G401 (cell line): Measurements from ENCODE around the gene ZCCHC17. TPM values are rescaled to one million over a fixed set of nuclear protein-coding genes. Genes with fewer than 3 reads are reported as not detected.
"Not testable (repeated sequence)": the region's sequence is repeated elsewhere in the genome, so short reads cannot be mapped to it uniquely, and the experiment has no call there.

Experiments
- DNase-seq: peaks from one replicate; pipeline ENCODE4 v3.0.0-alpha.2; 2015; ENCODE audit warnings: low spot score
- in situ Hi-C: cut with HindIII; loops from 2 replicates; pipeline ENCODE4 v1.10.0; 2016; ENCODE audit warnings: low sequenced_read_pairs, mixed read lengths
- total RNA-seq: library from RNA; depleted of rRNA; stranded (reverse); fragments of >200 nt; shearing (Covaris generic); gene quantifications from 2 replicates; pipeline ENCODE4 v1.2.3, GENCODE V29; 2014; rRNA removed

ZCCHC17 gene
- total RNA-seq, result 70.6 and 83.8 TPM in 2 replicates

- DNase-seq, result peak; percentile 99
- in situ Hi-C loops, result no loop called here
Observed at GRCh38 chr1:31296486-31297276, at the start of gene ZCCHC17, which contains the start of gene SNRNP40. TSS of gene ZCCHC17 (plus strand) at chr1:31297032. CDS start at chr1:31310099, 13,067 bp downstream. TSS of gene SNRNP40 (minus strand) at chr1:31296788. CDS start at chr1:31296751, 37 bp downstream.

GRCh38 chr1:31248276-31248675 lies 48.6 kb upstream of the ZCCHC17 start:
- peak; percentile 41 for DNase-seq
- in situ Hi-C loops, result no loop called here

- DNase-seq, result peak; percentile 91
- in situ Hi-C loops, result no loop called here
Observed at GRCh38 chr1:31249854-31250253, 47.0 kb upstream of the ZCCHC17 start.

GRCh38 chr1:31257213-31257612 lies 39.6 kb upstream of the ZCCHC17 start:
- DNase-seq, result no peak
- in situ Hi-C loops, result no loop called here

- in situ Hi-C loops, result no loop called here
Observed at GRCh38 chr1:31258581-31258980, 38.3 kb upstream of the ZCCHC17 start.

GRCh38 chr1:31259746-31260145 lies 37.1 kb upstream of the ZCCHC17 start:
- in situ Hi-C loops, result no loop called here

More at GRCh38 chr1:31258581-31258980, 38.3 kb upstream of the ZCCHC17 start:
- DNase-seq, result no peak

GRCh38 chr1:31261916-31262315 lies 34.9 kb upstream of the ZCCHC17 start:
- in situ Hi-C loops, result no loop called here
- no peak for DNase-seq

More at GRCh38 chr1:31259746-31260145, 37.1 kb upstream of the ZCCHC17 start:
- peak; percentile 95 for DNase-seq

- in situ Hi-C loops, DNase-seq: not testable (repeated sequence)
Observed at GRCh38 chr1:31262393-31262792, 34.4 kb upstream of the ZCCHC17 start.

- in situ Hi-C loops, result no loop called here
- DNase-seq, result no peak
Observed at GRCh38 chr1:31263408-31263807, 33.4 kb upstream of the ZCCHC17 start.

- peak; percentile 94 for DNase-seq
- in situ Hi-C loops, result no loop called here
Observed at GRCh38 chr1:31264790-31265386, 31.9 kb upstream of the ZCCHC17 start.

GRCh38 chr1:31266547-31266946 lies 30.3 kb upstream of the ZCCHC17 start:
- DNase-seq, result peak; percentile 50
- in situ Hi-C loops, result no loop called here

GRCh38 chr1:31272369-31272768 lies 24.5 kb upstream of the ZCCHC17 start:
- in situ Hi-C loops, result no loop called here

GRCh38 chr1:31273619-31274018 lies 23.2 kb upstream of the ZCCHC17 start:
- no peak for DNase-seq
- in situ Hi-C loops, result no loop called here

More at GRCh38 chr1:31272369-31272768, 24.5 kb upstream of the ZCCHC17 start:
- DNase-seq, result no peak

- in situ Hi-C loops, DNase-seq: not testable (repeated sequence)
Observed at GRCh38 chr1:31282426-31282825, 14.4 kb upstream of the ZCCHC17 start.

- in situ Hi-C loops, DNase-seq: not testable (repeated sequence)
Observed at GRCh38 chr1:31287791-31288190, 9.0 kb upstream of the ZCCHC17 start.

- DNase-seq, result no peak
- in situ Hi-C loops, result no loop called here
Observed at GRCh38 chr1:31289021-31289420, 7.8 kb upstream of the ZCCHC17 start.

GRCh38 chr1:31295874-31296485 lies 852 bp upstream of the ZCCHC17 start:
- in situ Hi-C loops, result no loop called here
- DNase-seq, result no peak

- in situ Hi-C loops, result no loop called here
Observed at GRCh38 chr1:31297277-31298247, 730 bp downstream of the ZCCHC17 start.

GRCh38 chr1:31299365-31299764 lies 2.5 kb downstream of the ZCCHC17 start:
- DNase-seq, result no peak
- in situ Hi-C loops, result no loop called here

More at GRCh38 chr1:31297277-31298247, 730 bp downstream of the ZCCHC17 start:
- no peak for DNase-seq
